ENCODE measurements around the gene RALGAPB. TPM values are rescaled to one million over a fixed set of nuclear protein-coding genes. Genes with fewer than 3 reads are reported as not detected.
A peak's percentile ranks its signal among the peaks of the same experiment; 100 is the strongest.

Gene RALGAPB
- total RNA-seq, 1 experiment from 2014 or later = 24.0 TPM

DNA sequence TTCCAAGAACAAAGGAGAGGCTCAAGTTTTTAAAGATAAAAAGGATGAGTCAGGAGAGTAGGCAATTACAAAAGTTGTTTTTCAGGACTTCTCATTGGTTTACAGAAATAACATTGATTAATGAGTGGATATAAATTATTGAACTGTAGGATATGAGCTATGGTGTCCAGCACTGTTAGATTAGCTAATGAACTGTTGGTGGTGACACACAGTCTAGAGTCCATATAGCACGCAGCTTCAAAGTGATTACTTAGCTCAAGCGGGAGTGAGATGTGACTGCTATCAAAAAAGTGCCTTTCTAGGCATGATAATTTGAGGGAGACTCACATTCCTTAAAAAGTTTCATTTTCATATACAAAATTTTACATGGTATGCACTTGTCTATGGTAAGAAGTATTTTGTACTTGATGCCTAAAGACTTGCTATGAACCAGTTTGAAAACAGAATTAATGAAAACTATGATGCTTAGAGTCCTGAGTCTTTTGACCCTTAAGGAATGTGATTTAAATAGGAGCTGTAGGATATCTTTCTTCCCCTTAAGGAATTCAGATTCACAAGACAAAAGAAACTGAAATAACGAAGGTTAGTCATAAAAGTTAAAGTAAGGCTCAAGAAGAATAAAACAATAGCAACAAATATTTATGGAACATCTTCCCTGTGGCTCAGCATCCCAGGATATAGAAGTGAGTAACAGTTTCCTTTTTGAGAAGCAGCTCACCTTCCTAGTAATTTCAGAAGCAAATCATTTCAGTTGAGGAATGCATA lies 86.1 kb downstream of the RALGAPB start:
- intact Hi-C loops (cut with micrococcal nuclease) = no loop called here
- H3K4me1 ChIP-seq (ENCODE audit: control insufficient read depth in 1 of 2, insufficient read depth in 2 of 2, low read length in 2 of 2) = no peaks in the 10 kb centered on the region

More for the DNA sequence above, 86.1 kb downstream of the RALGAPB start:
- TSS peak; percentile 21 for BruUV-seq (replicated peaks)
- no peak overlapping the region for H3K27ac ChIP-seq (ENCODE audit: low read depth, low read length)
- H3K9ac ChIP-seq (ENCODE audit: low read length) = no peak overlapping the region
- no peak for DNase-seq (ENCODE audit: low read depth, low spot score)
- no peaks in the 10 kb centered on the region for H3K27me3 ChIP-seq (ENCODE audit: insufficient read depth, low read length)
- no peak overlapping the region for H3K4me2 ChIP-seq (ENCODE audit: low read length)
- TF ChIP-seq, protein P1, sequence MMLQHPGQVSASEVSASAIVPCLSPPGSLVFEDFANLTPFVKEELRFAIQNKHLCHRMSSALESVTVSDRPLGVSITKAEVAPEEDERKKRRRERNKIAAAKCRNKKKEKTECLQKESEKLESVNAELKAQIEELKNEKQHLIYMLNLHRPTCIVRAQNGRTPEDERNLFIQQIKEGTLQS (IDR thresholded peaks at IDR 0.05) = no peak
- TF ChIP-seq CEBPB (IDR thresholded peaks at IDR 0.05; ENCODE audit: low read depth) (no peak), ZFX (IDR thresholded peaks at IDR 0.05) (no peak), RAD21 (IDR thresholded peaks at IDR 0.05; ENCODE audit: low read depth) (no peak), ZNF274 (IDR thresholded peaks at IDR 0.05; ENCODE audit: low read depth, low read length) (no peak), CTCF (IDR thresholded peaks at IDR 0.05 in 2 of 3, conservative IDR thresholded peaks at IDR 0.05 in 1 of 3; ENCODE audit: borderline replicate concordance in 1 of 3, insufficient read depth in 1 of 3, low read depth in 2 of 3, low read length in 2 of 3) (no peak), YY1 (IDR thresholded peaks at IDR 0.05; ENCODE audit: extremely low read depth, insufficient replicate concordance, low read depth, low read length) (no peak), SIN3A (IDR thresholded peaks at IDR 0.05; ENCODE audit: low read depth) (no peak), SRF (IDR thresholded peaks at IDR 0.05; ENCODE audit: low read depth) (no peak), EZH2phosphoT487 (IDR thresholded peaks at IDR 0.05; ENCODE audit: borderline replicate concordance) (no peak), EGR1 (IDR thresholded peaks at IDR 0.05; ENCODE audit: low read depth) (no peak), FOSL1 (IDR thresholded peaks at IDR 0.05; ENCODE audit: low read depth) (no peak), REST (IDR thresholded peaks at IDR 0.05; ENCODE audit: low read depth) (no peak), ELF1 (IDR thresholded peaks at IDR 0.05; ENCODE audit: borderline replicate concordance, low read depth) (no peak), CBX3 (IDR thresholded peaks at IDR 0.05; ENCODE audit: low read depth) (no peak), JUND (IDR thresholded peaks at IDR 0.05) (no peak), POLR2A (IDR thresholded peaks at IDR 0.05; ENCODE audit: borderline replicate concordance, extremely low read depth, insufficient read depth, insufficient read length) (no peak)
- TF ChIP-seq, protein P2, sequence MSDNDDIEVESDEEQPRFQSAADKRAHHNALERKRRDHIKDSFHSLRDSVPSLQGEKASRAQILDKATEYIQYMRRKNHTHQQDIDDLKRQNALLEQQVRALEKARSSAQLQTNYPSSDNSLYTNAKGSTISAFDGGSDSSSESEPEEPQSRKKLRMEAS (IDR thresholded peaks at IDR 0.05) = no peak
- no peak overlapping the region for H2AFZ ChIP-seq (ENCODE audit: low read depth, low read length, poor library complexity, severe bottlenecking)
- peaks cover 6 to 20% of the 10 kb centered on the region in 2 experiments for H3K36me3 ChIP-seq (ENCODE audit: control insufficient read depth in 1 of 2, insufficient read depth in 2 of 2, low read length in 2 of 2)
- RAD21 ChIA-PET (ENCODE audit: low non-redundant PET in 1 of 2, low total read pairs in 2 of 2, uncharacterized antibody in 2 of 2, unreplicated experiment in 2 of 2) = no interaction called here
- H3K9me2 ChIP-seq (ENCODE audit: insufficient read depth) = no peaks in the 10 kb centered on the region
- POLR2A ChIA-PET = no interaction called here
- H4K20me1 ChIP-seq (ENCODE audit: insufficient read depth) = no peaks in the 10 kb centered on the region
- no peaks in the 10 kb centered on the region for H3K9me3 ChIP-seq (ENCODE audit: control insufficient read depth in 1 of 2, insufficient read depth in 1 of 2, low read depth in 1 of 2, low read length in 2 of 2)
- ATAC-seq = no peak
- CTCF ChIA-PET = no interaction called here
- no peak overlapping the region for H3K4me3 ChIP-seq (replicated peaks in 1 of 2; ENCODE audit: low read depth in 1 of 2, low read length in 2 of 2)
- no peaks in the 10 kb centered on the region for H3K79me2 ChIP-seq (ENCODE audit: insufficient read depth, low read length)

Measured in HCT116 (cell line).